ENCODE results near the gene PDGFA.

Gene PDGFA

GRCh38 chr7:503575-504111 is 16.0 kb downstream of the PDGFA start:
- DNase-seq, result no peak

- DNase-seq, result no peak
Measured at GRCh38 chr7:502296-502695, 17.4 kb downstream of the PDGFA start.

GRCh38 chr7:501526-501925 is 18.1 kb downstream of the PDGFA start:
- no peak for DNase-seq

GRCh38 chr7:500521-501420 is 18.9 kb downstream of the PDGFA start:
- no peak for DNase-seq

GRCh38 chr7:499853-500485 is 19.7 kb downstream of the PDGFA start:
- no peak for DNase-seq

GRCh38 chr7:498678-499641 is 20.7 kb downstream of the PDGFA start:
- DNase-seq, result no peak

GRCh38 chr7:497946-498655 is 21.5 kb downstream of the PDGFA start:
- no peak for DNase-seq

- no peak for DNase-seq
Measured at GRCh38 chr7:497346-497745, 22.3 kb downstream of the PDGFA start.

GRCh38 chr7:496528-497295 is 22.9 kb downstream of the PDGFA start:
- DNase-seq, result no peak

- no peak for DNase-seq
Measured at GRCh38 chr7:495761-496321, 23.8 kb downstream of the PDGFA start.

GRCh38 chr7:495326-495725 is 24.3 kb downstream of the PDGFA start:
- no peak for DNase-seq

- DNase-seq, result no peak
Measured at GRCh38 chr7:494906-495305, 24.7 kb downstream of the PDGFA start.

GRCh38 chr7:494259-494687 is 25.4 kb downstream of the PDGFA start:
- no peak for DNase-seq

GRCh38 chr7:493661-494251 is 25.9 kb downstream of the PDGFA start:
- DNase-seq, result no peak

- DNase-seq, result no peak
Measured at GRCh38 chr7:492714-493065, 27.0 kb downstream of the PDGFA start.

- DNase-seq, result no peak
Measured at GRCh38 chr7:491958-492713, 27.5 kb downstream of the PDGFA start.

GRCh38 chr7:491292-491957 is 28.2 kb downstream of the PDGFA start:
- no peak for DNase-seq

GRCh38 chr7:490461-491291 is 29.0 kb downstream of the PDGFA start:
- DNase-seq, result no peak
